Measurements from ENCODE around the gene GAST. TPM values are rescaled to one million over a fixed set of nuclear protein-coding genes. Genes with fewer than 3 reads are reported as not detected.
A peak's percentile ranks its signal among the peaks of the same experiment; 100 is the strongest.

The GAST gene
- total RNA-seq, 4 donors from 2014 or later = not detected

- H3K4me1 ChIP-seq = peaks cover 29 to 30% of the 10 kb centered on the region in 2 donors
Observed at GRCh38 chr17:41690497-41690896, 21.6 kb upstream of the GAST start.

DNA sequence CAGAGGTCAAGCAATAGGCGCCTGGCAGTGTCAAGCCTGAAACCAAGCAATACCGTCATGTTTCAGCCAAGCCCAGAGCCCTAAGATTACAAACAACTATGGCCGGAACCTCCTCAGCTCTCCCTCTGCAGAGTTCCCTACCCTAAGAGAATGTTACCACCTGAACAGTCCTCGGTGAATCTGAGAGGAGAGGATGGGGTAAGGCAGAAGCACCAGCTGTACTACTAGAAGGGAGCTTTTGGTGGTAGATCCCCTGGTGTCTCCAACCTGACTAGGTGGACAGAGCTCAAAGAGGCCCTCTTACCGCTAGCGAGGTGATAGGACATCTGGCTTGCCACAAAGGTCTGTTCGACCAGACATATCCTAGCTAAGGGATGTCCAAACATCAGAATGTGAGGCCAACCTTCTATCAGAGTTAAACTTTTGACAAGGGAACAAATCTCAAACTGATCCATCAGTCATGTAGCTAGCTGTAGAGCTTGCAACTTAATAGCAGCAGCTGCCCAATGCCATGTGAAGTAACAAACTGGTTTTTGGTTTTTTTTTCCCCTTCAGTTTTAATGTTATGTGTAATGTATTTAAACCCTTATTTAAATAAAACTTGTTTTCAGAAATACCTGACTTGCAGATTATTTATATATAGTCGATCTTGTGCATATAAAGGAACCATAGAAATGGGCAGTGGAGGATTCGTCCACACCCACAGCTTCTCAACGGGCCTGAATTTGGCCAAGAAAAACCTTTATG is 20.9 kb upstream of the GAST start:
- no peak for ATAC-seq

More at GRCh38 chr17:41690497-41690896, 21.6 kb upstream of the GAST start:
- intact Hi-C loops (cut with DNase I; ENCODE audit: low total_unique reads) = loop anchor here (10.0 kb wide), 1 partner anchor 1736 kb away; no protein-coding TSS in a partner anchor
- H3K9me3 ChIP-seq = no peaks in the 10 kb centered on the region
- peaks cover 12 to 52% of the 10 kb centered on the region in 2 donors for H3K36me3 ChIP-seq
- in situ Hi-C loops (cut with MboI; ENCODE audit: low sequenced_read_pairs in 4 of 4) = no loop called here
- TF ChIP-seq, protein P1, sequence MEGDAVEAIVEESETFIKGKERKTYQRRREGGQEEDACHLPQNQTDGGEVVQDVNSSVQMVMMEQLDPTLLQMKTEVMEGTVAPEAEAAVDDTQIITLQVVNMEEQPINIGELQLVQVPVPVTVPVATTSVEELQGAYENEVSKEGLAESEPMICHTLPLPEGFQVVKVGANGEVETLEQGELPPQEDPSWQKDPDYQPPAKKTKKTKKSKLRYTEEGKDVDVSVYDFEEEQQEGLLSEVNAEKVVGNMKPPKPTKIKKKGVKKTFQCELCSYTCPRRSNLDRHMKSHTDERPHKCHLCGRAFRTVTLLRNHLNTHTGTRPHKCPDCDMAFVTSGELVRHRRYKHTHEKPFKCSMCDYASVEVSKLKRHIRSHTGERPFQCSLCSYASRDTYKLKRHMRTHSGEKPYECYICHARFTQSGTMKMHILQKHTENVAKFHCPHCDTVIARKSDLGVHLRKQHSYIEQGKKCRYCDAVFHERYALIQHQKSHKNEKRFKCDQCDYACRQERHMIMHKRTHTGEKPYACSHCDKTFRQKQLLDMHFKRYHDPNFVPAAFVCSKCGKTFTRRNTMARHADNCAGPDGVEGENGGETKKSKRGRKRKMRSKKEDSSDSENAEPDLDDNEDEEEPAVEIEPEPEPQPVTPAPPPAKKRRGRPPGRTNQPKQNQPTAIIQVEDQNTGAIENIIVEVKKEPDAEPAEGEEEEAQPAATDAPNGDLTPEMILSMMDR (IDR thresholded peaks at IDR 0.05 in 4 of 5, conservative IDR thresholded peaks at IDR 0.05 in 1 of 5) = no peak
- no peak for TF ChIP-seq POLR2A (IDR thresholded peaks at IDR 0.05)
- no peak for ATAC-seq
- no peak for DNase-seq
- peak overlapping the region; percentile 87 to 100 (median 95) for H3K4me3 ChIP-seq
- H3K27me3 ChIP-seq = no peaks in the 10 kb centered on the region
- peak overlapping the region; percentile 99 to 100 (median 100) for H3K27ac ChIP-seq

GRCh38 chr17:41692722-41693521 is 19.2 kb upstream of the GAST start:
- intact Hi-C loops (cut with DNase I; ENCODE audit: low total_unique reads) = loop anchor here (10.0 kb wide), 1 partner anchor 1738 kb away; no protein-coding TSS in a partner anchor
- H3K27ac ChIP-seq = peak overlapping the region in 3 of 4 donors; percentile 31 to 99 (median 85)
- DNase-seq = no peak
- ATAC-seq = no peak
- no peaks in the 10 kb centered on the region for H3K27me3 ChIP-seq
- H3K4me3 ChIP-seq = no peak overlapping the region
- peaks cover 12 to 52% of the 10 kb centered on the region in 2 donors for H3K36me3 ChIP-seq
- peaks cover 47 to 48% of the 10 kb centered on the region in 2 donors for H3K4me1 ChIP-seq
- H3K9me3 ChIP-seq = no peaks in the 10 kb centered on the region
- no peak for TF ChIP-seq POLR2A (IDR thresholded peaks at IDR 0.05)
- TF ChIP-seq, protein P1 (IDR thresholded peaks at IDR 0.05 in 4 of 5, conservative IDR thresholded peaks at IDR 0.05 in 1 of 5) = no peak
- in situ Hi-C loops (cut with MboI; ENCODE audit: low sequenced_read_pairs in 4 of 4) = no loop called here

More for the DNA sequence above, 20.9 kb upstream of the GAST start:
- no peak for DNase-seq
- no peaks in the 10 kb centered on the region for H3K9me3 ChIP-seq
- in situ Hi-C loops (cut with MboI; ENCODE audit: low sequenced_read_pairs in 4 of 4) (no loop called here), intact Hi-C loops (cut with DNase I; ENCODE audit: low total_unique reads) (loop anchor here (10.0 kb wide), 1 partner anchor 1736 kb away; no protein-coding TSS in a partner anchor)
- TF ChIP-seq, protein P1 (IDR thresholded peaks at IDR 0.05 in 4 of 5, conservative IDR thresholded peaks at IDR 0.05 in 1 of 5) = no peak
- TF ChIP-seq POLR2A (IDR thresholded peaks at IDR 0.05) = no peak
- peaks cover 12 to 52% of the 10 kb centered on the region in 2 donors for H3K36me3 ChIP-seq
- H3K4me3 ChIP-seq = peak overlapping the region in 3 of 4 donors; percentile 87 to 96 (median 94)
- H3K27me3 ChIP-seq = no peaks in the 10 kb centered on the region
- H3K27ac ChIP-seq = peak overlapping the region; percentile 99 to 100 (median 100)
- peaks cover 34 to 36% of the 10 kb centered on the region in 2 donors for H3K4me1 ChIP-seq

- peaks cover 7 to 44% of the 10 kb centered on the region in 2 donors for H3K36me3 ChIP-seq
- ATAC-seq (no peak), DNase-seq (no peak)
- H3K27ac ChIP-seq = peak overlapping the region; percentile 85 to 96 (median 90)
- no peak overlapping the region for H3K4me3 ChIP-seq
- in situ Hi-C loops (cut with MboI; ENCODE audit: low sequenced_read_pairs in 4 of 4) (no loop called here), intact Hi-C loops (cut with DNase I; ENCODE audit: low total_unique reads) (loop anchor here (10.0 kb wide), 1 partner anchor 1740 kb away; no protein-coding TSS in a partner anchor)
- no peaks in the 10 kb centered on the region for H3K27me3 ChIP-seq
- TF ChIP-seq POLR2A (IDR thresholded peaks at IDR 0.05) = no peak
- TF ChIP-seq, protein P1 (IDR thresholded peaks at IDR 0.05 in 4 of 5, conservative IDR thresholded peaks at IDR 0.05 in 1 of 5) = no peak
- H3K9me3 ChIP-seq = no peaks in the 10 kb centered on the region
- H3K4me1 ChIP-seq = peaks cover 41% of the 10 kb centered on the region in 2 donors
Observed at GRCh38 chr17:41695134-41695661, 16.9 kb upstream of the GAST start.

Data from gastrocnemius medialis (tissue), 4 donors.